HepG2 (cell line): ENCODE measurements around the gene DNAJB6. TPM values are rescaled to one million over a fixed set of nuclear protein-coding genes. Genes with fewer than 3 reads are reported as not detected.

ENCODE experiments used
- ATAC-seq: fragments of 200-7000 bp; cut with Tn5 transposase; 3 replicates; pipeline ENCODE4 v1.9.1; 2020; ENCODE audit warnings: mild to moderate bottlenecking, moderate library complexity
- BruUV-seq: library from RNA; stranded (reverse); fragments of 400-500 nt; replicated peaks from 2 replicates; lab custom pipeline; 2021; lab: Mats Ljungman, UMichigan
- CTCF ChIA-PET: fragments of 300-600 bp; formaldehyde crosslinking; extraction: SDS; loops from one replicate; lab custom pipeline; 2021; ENCODE audit warnings: low total read pairs, inconsistent platforms, low intra/inter-chr PET ratio; lab: Yijun Ruan, JAX
- POLR2A ChIA-PET: fragments of 350-600 bp; sonication (Branson Sonifier 250); formaldehyde crosslinking; loops from one replicate; lab custom pipeline; 2020; ENCODE audit warnings: antibody characterized with exemption, inconsistent platforms; lab: Yijun Ruan, JAX
- DNase-seq: peaks from one replicate; pipeline ENCODE4 v3.0.0-alpha.2; 2015; ENCODE audit warnings: low spot score
- FAIRE-seq: peaks from 3 replicates; lab custom pipeline; 2011; peaks lifted over from hg19 to GRCh38; lab: Jason Lieb, UNC
- H2AFZ ChIP-seq: one replicate; pipeline ENCODE4 v1.6.1; 2011; ENCODE audit warnings: low read length, inconsistent platforms
- H3K27ac ChIP-seq: fragments of 300-600 bp; 3 replicates; pipeline ENCODE4 v1.8.0; 2011; ENCODE audit warnings: mixed run types, mild to moderate bottlenecking, mixed read lengths, low read length, inconsistent platforms; ENCODE audit not compliant: insufficient read depth; ENCODE audit errors: extremely low read length
- H3K27me3 ChIP-seq, 2 experiments: fragments of 200-600 bp in 1 of 2; 2 replicates in 1 of 2; 3 replicates in 1 of 2; pipeline versions ENCODE4 v1.6.0 to v1.8.0; 2011; ENCODE audit warnings: low read length in 2 of 2, mild to moderate bottlenecking in 2 of 2, moderate library complexity in 2 of 2, inconsistent platforms in 1 of 2; ENCODE audit not compliant: insufficient read depth in 2 of 2, control insufficient read depth in 1 of 2
- H3K36me3 ChIP-seq, 2 experiments: fragments of 200-600 bp in 1 of 2; replicated peaks in 1 of 2; 2 replicates in 1 of 2; 3 replicates in 1 of 2; pipeline versions ENCODE4 v1.5.1 to v1.8.0; 2011; ENCODE audit warnings: low read length in 2 of 2, inconsistent platforms in 1 of 2; ENCODE audit not compliant: insufficient read depth in 2 of 2, control insufficient read depth in 1 of 2
- H3K4me1 ChIP-seq: 2 replicates; pipeline ENCODE4 v1.5.1; 2012; ENCODE audit warnings: low read length, inconsistent platforms; ENCODE audit not compliant: insufficient read depth
- H3K4me2 ChIP-seq: 2 replicates; pipeline ENCODE4 v1.6.0; 2011; ENCODE audit warnings: low read depth, low read length, inconsistent platforms
- H3K4me3 ChIP-seq, 3 experiments: fragments of 200-600 bp in 1 of 3; sonication (generic), shearing (Covaris generic) in 1 of 3; replicated peaks in 1 of 3; 2 replicates each; pipeline ENCODE4 v1.5.1; 2011 to 2016; ENCODE audit warnings: low read length in 3 of 3, inconsistent platforms in 2 of 3, low read depth in 2 of 3, mild to moderate bottlenecking in 2 of 3, control low read depth in 1 of 3, mixed read lengths in 1 of 3; ENCODE audit not compliant: insufficient read depth in 1 of 3
- H3K79me2 ChIP-seq: one replicate; pipeline ENCODE4 v1.6.1; 2011; ENCODE audit warnings: low read length, inconsistent platforms; ENCODE audit not compliant: insufficient read depth
- H3K9ac ChIP-seq: 2 replicates; pipeline ENCODE4 v1.6.0; 2011; ENCODE audit warnings: mild to moderate bottlenecking, low read depth, low read length, inconsistent platforms; ENCODE audit not compliant: insufficient read depth
- H3K9me3 ChIP-seq: 2 replicates; pipeline ENCODE4 v1.5.1; 2012; ENCODE audit warnings: mild to moderate bottlenecking, low read length
- H4K20me1 ChIP-seq: 2 replicates; pipeline ENCODE4 v1.6.0; 2011; ENCODE audit warnings: inconsistent platforms, mild to moderate bottlenecking, low read length, moderate library complexity; ENCODE audit not compliant: insufficient read depth
- JARID2 ChIP-seq: sonication (generic); formaldehyde crosslinking; IDR thresholded peaks from 2 replicates; pipeline ENCODE4 v1.8.1; 2023; ENCODE audit warnings: missing genetic modification reagents, inconsistent platforms; ENCODE audit not compliant: insufficient replicate concordance
- LRRFIP1 ChIP-seq: sonication (generic); formaldehyde crosslinking; conservative IDR thresholded peaks from 2 replicates; pipeline ENCODE4 v1.4.0; 2020; ENCODE audit warnings: missing genetic modification reagents
- ZNF121 ChIP-seq: sonication (generic); formaldehyde crosslinking; IDR thresholded peaks from 2 replicates; pipeline ENCODE4 v1.5.0; 2020; ENCODE audit warnings: mild to moderate bottlenecking, missing genetic modification reagents
- ZNF746 ChIP-seq: sonication (generic); formaldehyde crosslinking; IDR thresholded peaks from 2 replicates; pipeline ENCODE4 v1.8.0; 2022; ENCODE audit warnings: mild to moderate bottlenecking, missing genetic modification reagents
- WGBS: methylation state at CpG from one replicate; pipeline ENCODE4 v1.1.6; 2017; ENCODE audit warnings: low lambda C conversion rate; 5-methylcytosine and 5-hydroxymethylcytosine counted together
- in situ Hi-C: cut with HindIII; loops from 2 replicates; pipeline ENCODE4 v1.10.0; 2017; ENCODE audit warnings: low pct_unique_long_range_greater_than_20kb; ENCODE audit not compliant: extremely low pct_ligation_motif_present
- intact Hi-C: fragments of 100-400 bp; cut with micrococcal nuclease; formaldehyde crosslinking; loops from one replicate; pipeline ENCODE4 v1.10.0; 2022; ENCODE audit not compliant: unreplicated experiment
- polyA plus RNA-seq, 8 experiments: library from polyadenylated mRNA; depleted of rRNA in 3 of 8; stranded (reverse) in 7 of 8; unstranded in 1 of 8; fragments of >200 nt; fragmentation: Illumina TruSeq in 4 of 8; extraction: Trizol in 4 of 8; gene quantifications; 2 replicates each; pipeline versions ENCODE4 v1.2.1 to v1.2.3, GENCODE V29; 2011 to 2016; ENCODE audit warnings: low read depth in 4 of 8, missing spikeins in 1 of 8, mixed read lengths in 1 of 8; ENCODE audit not compliant: insufficient read depth in 1 of 8
- total RNA-seq, 5 experiments: library from RNA; depleted of rRNA; stranded (reverse); fragments of >200 nt; fragmentation: Illumina TruSeq; extraction: Trizol; gene quantifications; 2 replicates each; pipeline ENCODE4 v1.2.3, GENCODE V29; 2016; ENCODE audit warnings: low read depth in 1 of 5

Gene DNAJB6
- total and polyA plus RNA-seq, 2 of the 13 experiments (the other 11 are each of a cell fraction or from before 2014, with no cell fraction given) = 29.9 to 53.9 TPM

GRCh38 chr7:157394246-157395191 is 57.7 kb downstream of the DNAJB6 start (continued):
- TF ChIP-seq LRRFIP1 = no peak
- TF ChIP-seq ZNF121 = peak; percentile 51; the same call in 1 of the 2 replicates
- TF ChIP-seq, all 625 proteins: peak for 2

GRCh38 chr7:157395206-157395605 is 58.4 kb downstream of the DNAJB6 start:
- Histone ChIP-seq H3K4me2 (no peak overlapping the region), H2AFZ (no peak overlapping the region), H3K36me3 (peaks cover 13 to 34% of the 10 kb centered on the region in 2 experiments; a peak in 4 of 5 replicates), H3K4me3 (no peak overlapping the region), H3K27me3 (no peaks in the 10 kb centered on the region), H3K79me2 (peaks cover 2% of the 10 kb centered on the region), H3K9ac (no peak overlapping the region), H3K9me3 (no peaks in the 10 kb centered on the region), H3K4me1 (no peaks in the 10 kb centered on the region), H4K20me1 (no peaks in the 10 kb centered on the region), H3K27ac (no peak overlapping the region)
- no peak for DNase-seq
- intact Hi-C loops = no loop called here
- no TSS peak for BruUV-seq
- ChIA-PET CTCF (no interaction called here), POLR2A (no interaction called here)
- TF ChIP-seq ZNF746 (CRISPR knock-in tag) = no peak
- TF ChIP-seq JARID2 = no peak
- no peak for ATAC-seq
- FAIRE-seq = no peak
- in situ Hi-C loops = no loop called here
- 95% methylated on average over 2 of the region's 2 CpGs for WGBS
